ENCODE measurements around the gene CEP131. TPM values are rescaled to one million over a fixed set of nuclear protein-coding genes. Genes with fewer than 3 reads are reported as not detected.

CEP131 gene
- total RNA-seq, 1 donor from 2014 or later = 33.2 TPM

DNA sequence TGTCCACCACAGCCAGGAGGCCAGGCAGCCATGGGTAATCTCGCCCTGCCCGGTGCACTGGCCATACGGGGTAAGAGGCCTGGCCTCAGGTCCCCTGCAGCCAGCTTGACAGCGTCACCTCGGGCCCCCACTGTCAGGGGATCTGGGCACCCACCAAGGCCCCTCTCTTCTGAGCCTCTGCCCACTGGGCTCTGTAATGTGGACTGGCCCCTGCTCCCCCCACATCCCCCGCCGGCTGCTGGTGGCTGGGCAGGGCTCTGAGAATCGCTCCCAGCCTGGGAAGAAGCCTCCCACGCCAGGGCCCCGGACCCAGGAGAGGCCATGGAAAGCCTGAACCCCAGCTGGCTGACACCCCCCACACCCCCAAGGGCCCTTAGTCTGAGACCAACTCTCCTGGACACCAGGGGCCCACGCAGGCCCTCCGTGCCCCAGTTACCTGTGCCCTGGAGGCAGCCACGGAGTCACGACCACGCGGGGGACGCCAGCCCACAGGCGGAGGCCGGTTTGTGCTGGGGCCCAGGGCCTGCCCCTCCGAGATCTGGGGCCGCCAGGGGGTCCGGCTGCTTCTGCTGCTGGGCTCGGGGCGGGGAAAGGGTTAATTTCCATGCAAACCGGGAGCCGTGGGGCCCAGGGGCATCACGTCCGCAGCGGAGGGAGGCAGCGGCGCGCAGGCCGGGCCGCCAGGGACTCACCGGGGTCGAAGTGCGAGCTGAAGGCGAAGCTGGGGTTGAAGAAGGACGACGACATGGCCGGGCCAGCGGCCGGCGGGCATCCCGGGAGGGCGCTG is 57.3 kb downstream of the CEP131 start, which contains the start of gene PVALEF:
Gene PVALEF (plus strand): TSS at position 262 of the 787 bp plus-strand sequence. CDS start 15,720 bp downstream, outside the sequence.
- TF ChIP-seq, protein P1, sequence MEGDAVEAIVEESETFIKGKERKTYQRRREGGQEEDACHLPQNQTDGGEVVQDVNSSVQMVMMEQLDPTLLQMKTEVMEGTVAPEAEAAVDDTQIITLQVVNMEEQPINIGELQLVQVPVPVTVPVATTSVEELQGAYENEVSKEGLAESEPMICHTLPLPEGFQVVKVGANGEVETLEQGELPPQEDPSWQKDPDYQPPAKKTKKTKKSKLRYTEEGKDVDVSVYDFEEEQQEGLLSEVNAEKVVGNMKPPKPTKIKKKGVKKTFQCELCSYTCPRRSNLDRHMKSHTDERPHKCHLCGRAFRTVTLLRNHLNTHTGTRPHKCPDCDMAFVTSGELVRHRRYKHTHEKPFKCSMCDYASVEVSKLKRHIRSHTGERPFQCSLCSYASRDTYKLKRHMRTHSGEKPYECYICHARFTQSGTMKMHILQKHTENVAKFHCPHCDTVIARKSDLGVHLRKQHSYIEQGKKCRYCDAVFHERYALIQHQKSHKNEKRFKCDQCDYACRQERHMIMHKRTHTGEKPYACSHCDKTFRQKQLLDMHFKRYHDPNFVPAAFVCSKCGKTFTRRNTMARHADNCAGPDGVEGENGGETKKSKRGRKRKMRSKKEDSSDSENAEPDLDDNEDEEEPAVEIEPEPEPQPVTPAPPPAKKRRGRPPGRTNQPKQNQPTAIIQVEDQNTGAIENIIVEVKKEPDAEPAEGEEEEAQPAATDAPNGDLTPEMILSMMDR (IDR thresholded peaks at IDR 0.05; ENCODE audit: unreplicated experiment) = peak; percentile 21
- no peaks in the 10 kb centered on the region for H3K9me3 Mint-ChIP-seq (ENCODE audit: low read depth)
- DNase-seq (ENCODE audit: low spot score, unreplicated experiment) = peak; percentile 48
- no peaks in the 10 kb centered on the region for H3K36me3 Mint-ChIP-seq (ENCODE audit: insufficient read depth)
- peak within 1 kb of the TSS; percentile 37 for H3K27ac Mint-ChIP-seq
- peak within 1 kb of the TSS; percentile 70 for H3K4me3 Mint-ChIP-seq (ENCODE audit: low read depth)
- H3K4me1 Mint-ChIP-seq (ENCODE audit: low read depth) = peaks cover 3% of the 10 kb centered on the region
- no peaks in the 10 kb centered on the region for H3K27me3 Mint-ChIP-seq

DNA sequence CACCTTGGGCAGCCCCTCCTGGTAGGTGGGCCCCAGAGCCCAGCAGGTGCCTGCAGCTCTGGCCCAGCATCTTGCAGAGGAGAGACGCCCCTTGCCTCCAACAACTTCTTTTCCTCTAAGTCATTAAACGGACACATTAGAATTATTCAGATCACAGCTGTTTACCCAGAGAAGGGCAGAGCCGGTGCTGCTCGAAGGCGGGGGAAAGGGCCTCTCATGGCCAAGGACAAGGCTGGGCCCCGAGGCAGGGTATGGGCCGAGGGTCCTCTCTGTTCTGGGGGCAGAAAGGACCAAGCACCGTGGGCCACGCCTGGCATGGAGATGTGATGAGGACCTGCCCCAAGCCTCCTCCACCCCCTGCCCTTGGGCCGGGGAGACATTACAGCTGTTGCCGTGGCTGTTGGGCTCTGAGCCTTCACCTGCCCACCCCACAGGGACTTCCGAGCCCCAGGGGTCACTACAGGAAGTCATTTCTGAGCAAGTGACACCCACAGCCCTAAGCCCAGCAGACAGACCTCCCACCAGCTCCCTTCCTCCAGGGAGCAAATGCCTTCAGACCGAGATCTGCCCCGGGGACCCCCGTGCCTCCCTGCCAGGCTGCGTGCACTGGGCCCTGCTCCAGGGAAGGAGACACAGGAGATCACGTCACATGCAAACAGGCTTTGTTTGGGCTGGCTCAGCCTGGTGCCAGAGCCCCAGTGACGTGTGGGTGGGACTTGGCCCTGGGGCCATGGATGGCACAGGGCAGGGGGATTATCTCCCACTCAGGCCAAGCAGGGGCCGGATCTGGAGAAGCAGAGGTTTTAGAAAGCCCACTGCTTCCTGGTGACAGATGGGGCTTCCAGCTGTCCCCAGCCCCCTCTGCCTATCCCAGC is 58.2 kb downstream of the CEP131 start:
- Mint-ChIP-seq H3K9me3 (ENCODE audit: low read depth) (no peaks in the 10 kb centered on the region), H3K36me3 (ENCODE audit: insufficient read depth) (no peaks in the 10 kb centered on the region), H3K27me3 (no peaks in the 10 kb centered on the region), H3K4me3 (ENCODE audit: low read depth) (peak overlapping the region; percentile 45), H3K27ac (peak overlapping the region; percentile 37), H3K4me1 (ENCODE audit: low read depth) (peaks cover 3% of the 10 kb centered on the region)
- TF ChIP-seq, protein P1 (IDR thresholded peaks at IDR 0.05; ENCODE audit: unreplicated experiment) = no peak
- no peak for DNase-seq (ENCODE audit: low spot score, unreplicated experiment)

DNA sequence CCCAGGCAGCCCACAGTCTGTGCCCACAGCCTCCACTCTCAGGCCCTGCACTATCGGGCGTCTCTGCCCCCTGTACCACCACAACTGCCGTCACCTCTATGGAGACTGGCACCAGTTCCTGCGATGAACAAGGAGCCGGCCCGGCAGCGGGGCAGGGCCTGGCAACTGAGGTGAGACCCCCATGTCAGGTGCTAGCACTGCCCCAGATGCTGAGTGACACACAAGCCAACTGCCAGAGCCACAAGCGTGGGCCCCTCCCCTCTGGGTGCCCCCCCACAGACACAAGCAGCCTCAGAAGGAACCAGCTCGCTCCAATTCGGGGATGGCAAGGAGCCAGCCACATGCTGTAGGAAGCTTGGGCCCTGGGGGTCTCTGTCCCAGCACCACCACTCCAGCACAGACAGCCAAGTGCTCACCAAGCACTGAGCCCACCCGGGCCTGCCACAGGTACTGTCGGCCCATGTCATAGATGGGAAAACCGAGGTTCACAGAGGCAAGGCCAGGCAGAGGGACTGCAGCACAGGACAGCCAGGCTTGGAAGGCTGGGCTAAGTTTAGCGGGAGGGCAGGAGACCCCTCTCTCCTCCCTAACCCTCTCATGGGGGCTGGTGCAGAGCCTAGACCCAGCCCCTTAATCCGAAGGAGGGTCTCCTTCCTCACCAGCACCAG is 58.9 kb downstream of the CEP131 start:
- peaks cover 3% of the 10 kb centered on the region for H3K4me1 Mint-ChIP-seq (ENCODE audit: low read depth)
- no peak overlapping the region for H3K27ac Mint-ChIP-seq
- no peaks in the 10 kb centered on the region for H3K27me3 Mint-ChIP-seq
- no peaks in the 10 kb centered on the region for H3K36me3 Mint-ChIP-seq (ENCODE audit: insufficient read depth)
- TF ChIP-seq, protein P1 (IDR thresholded peaks at IDR 0.05; ENCODE audit: unreplicated experiment) = no peak
- peak overlapping the region; percentile 45 for H3K4me3 Mint-ChIP-seq (ENCODE audit: low read depth)
- no peak for DNase-seq (ENCODE audit: low spot score, unreplicated experiment)
- no peaks in the 10 kb centered on the region for H3K9me3 Mint-ChIP-seq (ENCODE audit: low read depth)

DNA sequence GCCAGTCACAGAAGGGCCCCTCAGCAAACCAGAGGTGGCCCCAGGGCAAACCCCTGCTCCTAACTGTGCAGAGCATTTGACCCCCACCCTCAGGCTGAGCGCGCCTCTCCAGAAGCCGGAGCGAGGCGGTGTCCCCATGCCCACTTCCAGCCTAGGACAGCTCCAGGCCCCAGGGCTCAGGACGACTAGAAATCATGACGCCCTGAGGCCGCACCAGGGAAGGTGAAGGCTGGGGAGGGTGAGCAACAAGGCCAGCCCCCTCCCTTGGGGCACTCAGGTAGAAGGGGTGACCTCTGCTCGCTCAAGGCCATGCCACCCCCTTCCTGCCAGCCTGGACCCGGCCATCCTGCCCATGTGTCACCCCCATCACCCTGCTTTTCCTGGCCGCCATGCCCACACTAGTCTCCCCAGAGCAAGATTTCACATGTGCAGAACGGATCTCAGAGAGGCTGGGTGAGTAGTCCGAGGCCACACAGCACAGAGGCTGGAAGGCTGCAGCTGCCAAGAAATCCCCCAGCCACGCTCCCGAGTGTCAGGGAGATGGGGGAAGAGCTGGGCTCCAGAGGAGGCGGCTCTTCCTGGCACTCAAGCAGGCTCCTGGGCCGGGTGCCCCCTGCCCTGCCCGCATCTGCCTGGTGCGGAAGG is 59.6 kb downstream of the CEP131 start:
- Mint-ChIP-seq H3K9me3 (ENCODE audit: low read depth) (no peaks in the 10 kb centered on the region), H3K4me3 (ENCODE audit: low read depth) (no peak overlapping the region), H3K36me3 (ENCODE audit: insufficient read depth) (no peaks in the 10 kb centered on the region), H3K27ac (no peak overlapping the region), H3K27me3 (no peaks in the 10 kb centered on the region), H3K4me1 (ENCODE audit: low read depth) (peaks cover 3% of the 10 kb centered on the region)
- DNase-seq (ENCODE audit: low spot score, unreplicated experiment) = no peak
- TF ChIP-seq, protein P1 (IDR thresholded peaks at IDR 0.05; ENCODE audit: unreplicated experiment) = no peak
